Jurkat, Clone E6-1 (cell line): ENCODE data around the gene MEA1.
"Not testable (repeated sequence)": the region's sequence is repeated elsewhere in the genome, so short reads cannot be mapped to it uniquely, and the experiment has no call there.

Experiments used
- DNase-seq: peaks from one replicate; pipeline ENCODE4 v3.0.0-alpha.2; 2011; ENCODE audit warnings: low read depth, low spot score
- H3K4me3 ChIP-seq: 2 replicates; pipeline ENCODE4 v1.5.1; 2011; ENCODE audit warnings: mild to moderate bottlenecking, low read length, control low read depth, moderate library complexity

MEA1 gene

DNA sequence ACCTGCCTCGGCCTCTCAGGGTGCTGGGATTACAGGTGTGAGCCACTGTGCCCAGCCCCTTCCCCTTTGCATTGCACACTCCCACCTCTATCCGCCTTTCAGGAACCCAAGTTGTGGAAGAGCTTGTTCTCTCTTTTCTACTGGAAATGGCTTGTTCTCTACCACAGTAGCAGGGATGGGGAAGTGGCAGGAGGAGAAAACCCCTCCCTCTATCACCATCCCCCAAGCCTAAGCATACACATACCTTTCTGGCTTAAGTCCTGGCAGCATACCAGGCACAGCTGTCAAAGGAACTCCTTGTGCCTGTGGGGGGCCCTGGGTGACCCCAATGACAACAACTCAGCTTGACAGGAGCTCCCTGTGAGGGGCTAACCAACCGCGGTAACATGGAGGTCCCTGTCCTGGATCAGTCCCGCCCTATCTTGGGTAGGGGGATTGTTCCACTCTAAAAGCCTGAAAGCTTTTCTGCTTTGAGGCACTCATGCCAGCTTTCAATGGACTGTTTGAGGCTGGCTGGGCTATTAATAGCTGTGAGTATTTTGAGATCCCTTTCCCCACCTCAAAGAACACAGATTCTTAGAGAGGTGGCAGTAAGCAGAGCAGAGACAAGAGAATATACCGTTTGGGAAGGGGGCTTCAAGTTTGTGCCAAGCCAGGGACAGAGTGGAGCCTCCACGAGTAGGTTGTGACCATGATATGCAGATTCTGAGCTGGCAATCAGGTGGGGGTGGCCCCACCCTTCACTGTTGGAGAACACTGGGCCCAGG lies 2.6 kb upstream of the MEA1 start:
- H3K4me3 ChIP-seq = no peak overlapping the region
- DNase-seq = no peak

GRCh38 chr6:43014434-43014909 lies 726 bp upstream of the MEA1 start:
- no peak for DNase-seq

GRCh38 chr6:43013097-43013842 lies 476 bp downstream of the MEA1 start:
- H3K4me3 ChIP-seq = peak overlapping the region; percentile 86
- peak; percentile 36 for DNase-seq

More at GRCh38 chr6:43014434-43014909, 726 bp upstream of the MEA1 start:
- peak overlapping the region; percentile 79 for H3K4me3 ChIP-seq

- no peak for DNase-seq
- H3K4me3 ChIP-seq = peak overlapping the region; percentile 86
Measured at GRCh38 chr6:43012364-43012763, 1.4 kb downstream of the MEA1 start.

GRCh38 chr6:43011207-43011606 lies 2.5 kb downstream of the MEA1 start:
- H3K4me3 ChIP-seq = no peak overlapping the region
- DNase-seq = no peak

DNA sequence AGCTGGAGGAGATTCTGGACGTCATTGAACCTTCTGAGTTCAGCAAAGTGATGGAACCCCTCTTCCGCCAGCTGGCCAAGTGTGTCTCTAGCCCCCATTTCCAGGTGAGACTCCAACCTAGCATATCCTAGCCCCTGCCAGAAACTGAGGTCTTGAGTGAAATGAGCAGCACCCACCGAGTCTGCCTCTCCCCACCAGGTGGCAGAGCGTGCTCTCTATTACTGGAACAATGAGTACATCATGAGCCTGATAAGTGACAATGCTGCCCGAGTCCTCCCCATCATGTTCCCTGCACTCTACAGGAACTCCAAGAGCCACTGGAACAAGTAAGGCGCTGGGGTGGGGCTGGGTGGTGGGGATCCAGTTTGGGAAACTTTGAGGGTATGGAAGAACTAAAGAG lies 4.6 kb downstream of the MEA1 start:
- DNase-seq = peak; percentile 48
- H3K4me3 ChIP-seq = no peak overlapping the region

GRCh38 chr6:43007126-43007525 lies 6.6 kb downstream of the MEA1 start:
- no peak for DNase-seq
- H3K4me3 ChIP-seq = no peak overlapping the region

DNA sequence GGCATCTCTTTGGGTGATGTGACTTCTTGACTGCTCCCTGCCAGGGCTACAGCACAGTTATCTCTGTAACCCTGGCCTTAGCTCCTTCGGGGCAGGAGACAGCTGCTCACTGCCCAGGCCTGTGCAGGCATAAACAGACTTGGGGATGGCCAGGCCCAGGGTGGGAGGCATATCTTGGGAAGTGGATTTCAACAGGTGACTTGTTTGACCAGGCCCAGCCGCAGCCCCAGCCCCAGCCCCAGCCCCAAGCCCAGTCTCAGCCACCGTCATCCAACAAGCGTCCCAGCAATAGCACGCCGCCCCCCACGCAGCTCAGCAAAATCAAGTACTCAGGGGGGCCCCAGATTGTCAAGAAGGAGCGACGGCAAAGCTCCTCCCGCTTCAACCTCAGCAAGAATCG lies 7.5 kb downstream of the MEA1 start:
- H3K4me3 ChIP-seq = no peak overlapping the region
- no peak for DNase-seq

- H3K4me3 ChIP-seq = no peak overlapping the region
- no peak for DNase-seq
Measured at GRCh38 chr6:43005844-43006243, 7.9 kb downstream of the MEA1 start.

GRCh38 chr6:43001843-43002242 lies 11.9 kb downstream of the MEA1 start:
- H3K4me3 ChIP-seq = no peak overlapping the region
- DNase-seq = no peak

GRCh38 chr6:42998205-42998604 lies 15.5 kb downstream of the MEA1 start:
- DNase-seq, H3K4me3 ChIP-seq: not testable (repeated sequence)

GRCh38 chr6:42996513-42996912 lies 17.2 kb downstream of the MEA1 start:
- H3K4me3 ChIP-seq = no peak overlapping the region
- no peak for DNase-seq

DNA sequence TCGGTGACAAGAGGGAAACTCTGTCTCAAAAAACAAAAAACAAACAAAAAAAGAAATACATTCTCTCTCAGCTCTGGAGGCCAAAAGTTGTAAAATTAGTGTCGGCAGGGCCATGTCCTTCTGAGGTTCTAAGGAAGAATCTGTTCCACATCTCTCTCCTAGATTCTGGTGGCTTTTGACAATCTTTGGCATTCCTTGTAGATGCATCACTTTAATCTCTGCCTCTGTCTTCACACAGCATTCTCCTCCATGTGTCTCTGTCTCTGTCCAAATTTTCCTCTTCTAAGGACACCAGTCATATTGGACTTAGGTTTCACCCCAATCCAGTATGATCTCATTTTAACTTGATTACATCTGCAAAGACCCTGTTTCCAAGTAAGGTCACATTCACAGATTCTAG lies 20.3 kb downstream of the MEA1 start:
- DNase-seq = no peak
- H3K4me3 ChIP-seq = no peak overlapping the region

GRCh38 chr6:42989923-42990322 lies 23.8 kb downstream of the MEA1 start:
- DNase-seq = no peak
- no peak overlapping the region for H3K4me3 ChIP-seq

DNA sequence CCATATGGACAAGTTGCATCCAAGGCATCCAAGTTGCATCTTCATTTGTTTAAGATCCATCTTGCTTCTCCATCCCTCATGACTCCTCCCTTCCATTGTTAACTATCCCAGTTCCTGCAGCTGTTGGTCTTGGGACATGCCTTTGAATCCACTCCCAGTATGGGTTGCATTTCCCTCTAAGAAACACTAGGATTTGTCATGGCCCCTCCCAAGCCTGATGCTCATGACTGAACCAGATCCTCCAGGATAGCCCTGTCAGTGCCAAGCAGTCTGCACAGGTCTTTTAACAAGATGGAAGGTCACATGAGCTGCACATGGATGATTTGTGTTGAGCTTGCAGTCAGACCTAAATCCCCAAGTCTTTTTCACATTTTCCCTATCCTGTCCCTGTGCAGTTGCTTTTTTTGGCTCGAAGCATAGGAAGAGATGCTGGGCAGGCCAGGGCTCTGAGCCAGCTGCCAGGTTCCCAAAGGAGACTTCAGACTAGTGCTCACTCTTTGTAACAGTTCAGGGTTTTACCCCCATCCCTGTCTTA lies 25.2 kb downstream of the MEA1 start:
- no peak overlapping the region for H3K4me3 ChIP-seq
- no peak for DNase-seq

DNA sequence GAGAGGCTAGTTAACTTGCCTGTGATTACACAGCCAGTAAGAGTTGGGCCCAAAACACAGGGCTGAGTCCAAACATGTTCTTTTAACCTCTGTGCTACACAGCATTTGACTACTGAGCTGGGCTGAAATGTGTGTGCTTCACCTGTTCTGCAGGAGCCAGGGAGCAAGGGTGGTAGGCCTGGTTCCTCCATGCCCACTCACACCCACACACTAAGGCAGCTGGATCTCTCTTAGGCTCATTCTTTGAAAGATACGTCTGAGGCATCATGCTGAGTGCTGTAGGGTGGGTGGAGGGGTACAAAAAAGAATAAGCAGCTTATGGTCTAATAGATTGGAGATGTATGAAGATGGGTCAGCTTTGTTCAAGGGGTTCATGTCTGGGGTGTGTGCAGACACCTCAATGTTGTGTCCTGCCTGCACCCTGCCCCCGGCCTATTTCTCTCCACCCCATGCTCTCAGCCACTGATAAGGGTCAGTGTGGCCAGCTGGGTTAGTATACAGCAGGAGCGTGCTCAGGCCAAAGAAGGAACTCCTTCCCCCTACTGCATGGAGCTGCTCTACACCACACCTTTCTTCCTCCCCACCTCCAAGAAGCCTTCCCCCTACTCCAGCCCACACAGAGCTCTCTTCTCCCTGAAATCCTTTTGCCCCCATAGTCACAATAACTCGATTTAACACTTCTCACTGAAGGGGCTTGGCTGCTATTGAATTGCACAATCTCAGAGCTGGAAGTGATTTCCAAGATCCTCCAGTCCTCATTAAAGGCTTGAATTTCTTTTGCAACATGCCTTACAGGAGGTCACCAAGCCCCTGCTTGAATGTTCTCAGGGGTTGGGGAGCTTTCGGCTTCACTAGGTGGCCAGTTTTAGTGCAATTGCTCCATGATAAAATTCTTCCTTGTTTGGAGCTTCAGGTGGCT lies 26.0 kb downstream of the MEA1 start:
- no peak for DNase-seq
- no peak overlapping the region for H3K4me3 ChIP-seq

DNA sequence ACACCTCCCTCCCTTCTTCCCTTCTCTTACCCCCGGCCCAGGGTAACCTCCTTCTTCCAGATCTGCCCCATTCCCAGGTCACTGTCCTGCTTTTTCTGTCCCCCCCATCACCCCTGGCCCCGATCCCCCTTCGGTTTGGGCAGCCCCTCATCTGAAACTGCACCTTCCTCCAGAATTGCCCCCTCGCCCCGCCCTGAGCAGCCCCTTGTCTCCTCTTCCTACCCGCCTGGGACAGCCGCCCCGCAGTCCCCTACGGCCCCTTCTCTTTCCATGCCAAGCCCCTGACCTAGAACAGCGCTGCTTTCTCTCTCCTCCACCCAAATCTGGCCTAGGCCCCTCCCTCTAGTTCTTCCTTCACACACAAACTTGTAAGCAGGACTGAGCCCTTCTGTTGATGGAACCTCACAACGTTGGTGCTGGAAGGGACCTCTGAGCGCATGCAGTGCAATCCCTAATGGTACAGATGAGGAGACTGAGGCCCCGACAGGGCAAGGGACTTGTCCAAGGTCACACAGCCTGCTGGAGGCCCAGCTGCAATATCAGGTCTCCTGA lies 28.7 kb downstream of the MEA1 start:
- peak overlapping the region; percentile 80 for H3K4me3 ChIP-seq
- peak; percentile 23 for DNase-seq

DNA sequence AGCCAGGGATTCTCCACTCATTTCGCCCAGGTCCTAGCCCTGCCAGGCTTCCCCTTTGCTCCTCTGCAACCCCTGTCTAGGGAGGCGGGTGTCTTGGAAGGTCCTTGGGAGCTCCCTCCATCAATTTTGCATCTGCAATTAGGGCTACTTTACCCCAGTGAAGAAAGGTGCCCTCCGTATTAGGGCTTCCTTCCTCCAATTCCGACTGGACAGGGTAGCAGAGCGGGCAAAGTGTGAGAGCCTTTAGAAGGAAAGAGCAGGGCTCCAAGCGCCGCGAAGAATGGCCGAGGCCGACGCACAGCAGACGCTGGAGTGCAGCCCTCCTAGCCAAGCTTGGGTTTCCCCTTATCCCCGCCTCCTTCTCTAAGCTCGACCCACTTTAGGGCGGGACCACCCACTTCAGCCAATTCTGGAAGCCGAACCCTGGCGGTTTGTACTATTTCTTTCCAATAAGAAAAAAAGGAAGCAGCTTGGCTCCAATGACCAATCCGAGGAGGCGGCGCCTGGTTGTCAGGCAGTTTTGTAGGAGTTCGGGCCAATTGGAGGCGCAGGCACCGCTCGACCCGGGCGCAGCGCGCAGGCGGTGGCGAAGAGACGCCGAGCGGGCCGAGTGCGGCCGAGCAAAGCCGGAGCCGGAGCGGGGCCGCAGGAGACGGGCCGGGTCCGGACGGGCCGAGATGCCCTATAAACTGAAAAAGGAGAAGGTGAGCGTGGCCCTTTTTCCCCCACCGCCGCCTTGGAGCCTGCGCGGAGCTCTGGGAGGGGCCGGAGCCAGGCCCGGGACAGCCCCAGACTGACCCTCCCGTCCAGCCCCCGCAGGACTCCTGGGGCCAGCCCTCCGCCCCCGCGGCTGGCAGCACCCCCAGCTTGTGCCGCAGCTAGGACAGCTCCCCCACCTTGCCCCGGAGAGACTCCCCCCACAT lies 29.5 kb downstream of the MEA1 start, which contains the start of gene PPP2R5D:
Gene PPP2R5D (plus strand): TSS at position 570 of the 923 bp plus-strand sequence. CDS start 108 bp downstream, at position 678.
- peak within 1 kb of the TSS; percentile 80 for H3K4me3 ChIP-seq
- DNase-seq = peak; percentile 99
